Naive thymus-derived CD4-positive, alpha-beta T cell (primary cell): ENCODE data around the gene TGFBRAP1. TPM values are rescaled to one million over a fixed set of nuclear protein-coding genes. Genes with fewer than 3 reads are reported as not detected.

Experiments used
- ATAC-seq: fragments of 150-1000 bp; cut with Tn5 transposase; 2 replicates; pipeline ENCODE4 v1.10.0; 2021; ENCODE audit warnings: mild to moderate bottlenecking, moderate library complexity
- CTCF ChIA-PET: fragments of 350-600 bp; sonication (Branson Sonifier 250); formaldehyde crosslinking; loops from one replicate; lab custom pipeline; 2021; ENCODE audit warnings: antibody characterized with exemption; lab: Charles Lee
- POLR2A ChIA-PET: fragments of 350-600 bp; sonication (Branson Sonifier 250); formaldehyde crosslinking; loops from one replicate; lab custom pipeline; 2021; ENCODE audit warnings: antibody characterized with exemption, inconsistent platforms; lab: Charles Lee
- DNase-seq, 9 donors: peaks; one replicate each; pipeline versions ENCODE4 v3.0.0 to v3.0.0-alpha.2; 2020 to 2022; ENCODE audit warnings: mixed read lengths in 1 of 9
- H3K27ac ChIP-seq: one replicate; pipeline ENCODE4 v1.7.0; 2013; ENCODE audit warnings: mild to moderate bottlenecking, low read depth, low read length, moderate library complexity
- H3K27me3 ChIP-seq, 2 donors: one replicate each; pipeline ENCODE4 v1.7.0; 2013; ENCODE audit warnings: low read length in 2 of 2, mild to moderate bottlenecking in 2 of 2, moderate library complexity in 2 of 2; ENCODE audit not compliant: control insufficient read depth in 2 of 2, insufficient read depth in 2 of 2
- H3K36me3 ChIP-seq, 3 experiments: 1 replicate in 2 of 3; 2 replicates in 1 of 3; pipeline ENCODE4 v1.7.0; 2013; ENCODE audit warnings: low read length in 3 of 3, mild to moderate bottlenecking in 3 of 3, moderate library complexity in 1 of 3; ENCODE audit not compliant: insufficient read depth in 3 of 3, control insufficient read depth in 2 of 3
- H3K4me1 ChIP-seq, 2 donors: one replicate each; pipeline ENCODE4 v1.7.0; 2013; ENCODE audit warnings: low read length in 2 of 2, mild to moderate bottlenecking in 2 of 2, moderate library complexity in 1 of 2; ENCODE audit not compliant: control insufficient read depth in 2 of 2, insufficient read depth in 2 of 2
- H3K4me3 ChIP-seq: 2 replicates; pipeline ENCODE4 v1.7.0; 2013; ENCODE audit warnings: mild to moderate bottlenecking, low read length
- H3K9me3 ChIP-seq, 3 experiments: 1 replicate in 2 of 3; 2 replicates in 1 of 3; pipeline ENCODE4 v1.7.0; 2013; ENCODE audit warnings: low read length in 3 of 3; ENCODE audit not compliant: control insufficient read depth in 2 of 3
- H3K27ac Mint-ChIP-seq, 9 donors: one replicate each; pipeline ENCODE4 v1.8.0; 2020 to 2022; ENCODE audit warnings: mixed read lengths in 9 of 9, mild to moderate bottlenecking in 8 of 9, moderate library complexity in 5 of 9, inconsistent platforms in 2 of 9
- H3K27me3 Mint-ChIP-seq, 5 donors: one replicate each; pipeline ENCODE4 v1.8.0; 2021 to 2022; ENCODE audit warnings: mixed read lengths in 5 of 5, mild to moderate bottlenecking in 1 of 5
- H3K36me3 Mint-ChIP-seq, 5 donors: one replicate each; pipeline ENCODE4 v1.8.0; 2020 to 2022; ENCODE audit warnings: mixed read lengths in 5 of 5, mild to moderate bottlenecking in 3 of 5, inconsistent platforms in 1 of 5
- H3K4me1 Mint-ChIP-seq, 7 donors: one replicate each; pipeline ENCODE4 v1.8.0; 2020 to 2022; ENCODE audit warnings: mixed read lengths in 7 of 7, mild to moderate bottlenecking in 3 of 7, inconsistent platforms in 1 of 7
- H3K4me3 Mint-ChIP-seq, 10 donors: one replicate each; pipeline ENCODE4 v1.8.0; 2020 to 2022; ENCODE audit warnings: mild to moderate bottlenecking in 10 of 10, mixed read lengths in 10 of 10, moderate library complexity in 6 of 10, inconsistent platforms in 2 of 10
- H3K9me3 Mint-ChIP-seq, 11 donors: one replicate each; pipeline ENCODE4 v1.8.0; 2020 to 2022; ENCODE audit warnings: mixed read lengths in 11 of 11, mild to moderate bottlenecking in 4 of 11, inconsistent platforms in 1 of 11, moderate library complexity in 1 of 11
- intact Hi-C, 2 donors: fragments of 100-400 bp; cut with micrococcal nuclease; formaldehyde crosslinking; loops; one replicate each; pipeline ENCODE4 v1.15.1; 2023
- polyA plus RNA-seq, 2 donors: library from polyadenylated mRNA; unstranded; fragments of 300-500 nt; fragmentation: Illumina TruSeq; gene quantifications; one replicate each; pipeline ENCODE4 v1.2.3, GENCODE V29; 2021
- total RNA-seq, 6 experiments: library from RNA in 5 of 6; stranded (reverse) in 5 of 6; gene quantifications; 1 replicate in 5 of 6; 2 replicates in 1 of 6; pipeline ENCODE4 v1.2.3 and lab custom pipeline; 2021 to 2026

Gene TGFBRAP1
- total and polyA plus RNA-seq, 7 experiments from 2014 or later = 18.0 to 28.3 (median 21.6) TPM

GRCh38 chr2:105294844-105295481, 34.6 kb downstream of the TGFBRAP1 start:
- Histone ChIP-seq H3K27me3 (no peaks in the 10 kb centered on the region), H3K27ac (no peak overlapping the region), H3K4me3 (no peak overlapping the region), H3K4me1 (no peaks in the 10 kb centered on the region), H3K9me3 (no peaks in the 10 kb centered on the region), H3K36me3 (peaks cover 4 to 68% (median 9%) of the 10 kb centered on the region in 3 experiments)
- peaks cover 27 to 69% (median 41%) of the 10 kb centered on the region in 5 donors for H3K36me3 Mint-ChIP-seq
- H3K4me3 Mint-ChIP-seq = no peak overlapping the region
- peaks cover 0 to 5% (median 0%) of the 10 kb centered on the region in 7 donors for H3K4me1 Mint-ChIP-seq
- no peaks in the 10 kb centered on the region for H3K9me3 Mint-ChIP-seq
- H3K27me3 Mint-ChIP-seq = no peaks in the 10 kb centered on the region
- ChIA-PET CTCF (no interaction called here), POLR2A (no interaction called here)
- H3K27ac Mint-ChIP-seq = peak overlapping the region in 1 of 9 donors; percentile 32
- intact Hi-C loops = no loop called here
- ATAC-seq (no peak), DNase-seq (peak in 5 of 9 donors; percentile 6 to 17 (median 16))

- ChIA-PET POLR2A (no interaction called here), CTCF (interaction anchor here (0.6 kb wide), 1 partner anchor 58 kb away, joined by 4 read pairs; no protein-coding TSS in a partner anchor)
- no peaks in the 10 kb centered on the region for H3K4me1 ChIP-seq
- H3K27me3 ChIP-seq = no peaks in the 10 kb centered on the region
- peak overlapping the region in 2 of 9 donors; percentile 9 to 48 for H3K27ac Mint-ChIP-seq
- no peak overlapping the region for H3K4me3 ChIP-seq
- no peaks in the 10 kb centered on the region for H3K9me3 ChIP-seq
- H3K27me3 Mint-ChIP-seq = no peaks in the 10 kb centered on the region
- H3K27ac ChIP-seq = no peak overlapping the region
- intact Hi-C loops = no loop called here
- DNase-seq = no peak
- H3K4me1 Mint-ChIP-seq = peaks cover 0 to 5% (median 0%) of the 10 kb centered on the region in 7 donors
- H3K36me3 Mint-ChIP-seq = peaks cover 27 to 69% (median 41%) of the 10 kb centered on the region in 5 donors
- H3K4me3 Mint-ChIP-seq = no peak overlapping the region
- peaks cover 4 to 61% (median 9%) of the 10 kb centered on the region in 3 experiments for H3K36me3 ChIP-seq
- no peaks in the 10 kb centered on the region for H3K9me3 Mint-ChIP-seq
- no peak for ATAC-seq
Observed at GRCh38 chr2:105294046-105294445, 35.5 kb downstream of the TGFBRAP1 start.

DNA sequence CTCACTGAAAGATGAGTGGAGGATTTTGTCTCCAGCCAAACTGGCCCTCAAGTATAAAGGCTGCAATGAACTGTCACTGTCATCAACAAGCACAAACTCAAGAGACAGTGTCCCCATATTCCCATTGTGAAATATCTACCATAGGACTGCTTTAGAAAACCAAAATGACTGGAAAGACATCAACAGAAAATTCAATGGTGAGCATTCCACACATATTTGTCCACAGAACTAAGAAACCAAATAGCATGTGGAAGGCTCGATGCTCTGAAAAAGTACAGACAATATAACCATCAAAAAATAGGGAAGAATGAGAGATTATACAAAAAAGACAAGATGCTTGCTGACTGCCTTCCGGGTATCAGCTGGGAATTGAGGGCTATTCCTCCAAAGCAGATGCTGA, 37.6 kb downstream of the TGFBRAP1 start:
- Histone ChIP-seq H3K27ac (no peak overlapping the region), H3K27me3 (no peaks in the 10 kb centered on the region), H3K36me3 (peaks cover 5 to 54% (median 9%) of the 10 kb centered on the region in 3 experiments), H3K4me3 (no peak overlapping the region), H3K9me3 (no peaks in the 10 kb centered on the region), H3K4me1 (no peaks in the 10 kb centered on the region)
- Mint-ChIP-seq H3K4me3 (no peak overlapping the region), H3K27me3 (no peaks in the 10 kb centered on the region), H3K9me3 (no peaks in the 10 kb centered on the region), H3K27ac (peak overlapping the region in 1 of 9 donors; percentile 6), H3K36me3 (peaks cover 16 to 52% (median 30%) of the 10 kb centered on the region in 5 donors), H3K4me1 (peaks cover 0 to 6% (median 0%) of the 10 kb centered on the region in 7 donors)
- POLR2A ChIA-PET = no interaction called here
- DNase-seq (no peak), ATAC-seq (no peak)
- CTCF ChIA-PET = interaction anchor here (0.6 kb wide), 1 partner anchor 1182 kb away, joined by 3 read pairs; no protein-coding TSS in a partner anchor
- intact Hi-C loops = no loop called here

DNA sequence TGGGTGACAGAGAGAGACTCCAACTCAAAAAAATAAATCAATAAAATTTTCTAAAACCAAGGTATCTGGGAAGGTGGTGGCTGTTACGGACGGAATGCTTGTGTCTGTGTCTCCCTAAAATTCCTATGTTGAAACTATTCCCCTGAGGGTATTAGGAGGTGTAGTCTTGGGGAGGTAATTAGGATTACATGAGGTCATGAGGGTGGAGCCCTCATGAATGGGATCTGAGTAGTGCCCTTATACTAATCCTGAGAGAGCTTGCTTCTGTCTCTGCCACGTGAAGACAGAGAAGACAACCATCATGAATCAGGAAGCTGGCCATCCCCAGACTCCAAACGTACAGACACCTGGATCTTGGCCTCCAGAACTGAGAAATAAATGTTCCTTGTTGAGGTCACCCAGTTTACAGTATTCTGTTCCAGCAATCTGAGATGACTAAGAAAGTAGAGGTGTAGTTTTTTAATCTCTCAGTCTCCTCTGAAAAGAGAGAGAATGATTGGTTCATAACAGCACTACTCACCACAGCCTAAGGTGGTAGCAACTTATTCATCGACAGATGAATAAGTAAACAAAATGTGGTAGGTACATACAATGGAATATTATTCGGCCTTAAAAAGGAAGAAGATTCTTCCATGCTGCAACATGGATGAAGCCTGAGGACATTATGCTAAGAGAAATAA, 38.4 kb downstream of the TGFBRAP1 start:
- no peaks in the 10 kb centered on the region for H3K4me1 ChIP-seq

GRCh38 chr2:105288133-105288532, 41.4 kb downstream of the TGFBRAP1 start:
- intact Hi-C loops = loop anchor here in 1 of 2 donors (5.0 kb wide), 1 partner anchor 234 kb away; no protein-coding TSS in a partner anchor
- POLR2A ChIA-PET = no interaction called here
- CTCF ChIA-PET = no interaction called here

More for the DNA sequence above, 38.4 kb downstream of the TGFBRAP1 start:
- no peaks in the 10 kb centered on the region for H3K27me3 Mint-ChIP-seq
- ChIA-PET CTCF (no interaction called here), POLR2A (no interaction called here)
- H3K4me3 ChIP-seq = no peak overlapping the region
- H3K36me3 Mint-ChIP-seq = peaks cover 15 to 49% (median 28%) of the 10 kb centered on the region in 5 donors
- H3K27me3 ChIP-seq = no peaks in the 10 kb centered on the region
- ATAC-seq (no peak), DNase-seq (no peak)
- intact Hi-C loops = no loop called here
- H3K27ac Mint-ChIP-seq = peak overlapping the region in 2 of 9 donors; percentile 6 to 26
- peaks cover 5 to 58% (median 10%) of the 10 kb centered on the region in 3 experiments for H3K36me3 ChIP-seq
- no peaks in the 10 kb centered on the region for H3K9me3 ChIP-seq
- H3K4me3 Mint-ChIP-seq = no peak overlapping the region
- H3K9me3 Mint-ChIP-seq = no peaks in the 10 kb centered on the region
- peaks cover 0 to 6% (median 0%) of the 10 kb centered on the region in 7 donors for H3K4me1 Mint-ChIP-seq
- no peak overlapping the region for H3K27ac ChIP-seq

GRCh38 chr2:105287692-105288091, 41.8 kb downstream of the TGFBRAP1 start:
- no peaks in the 10 kb centered on the region for H3K27me3 Mint-ChIP-seq
- Histone ChIP-seq H3K9me3 (no peaks in the 10 kb centered on the region), H3K27me3 (no peaks in the 10 kb centered on the region), H3K36me3 (peaks cover 11 to 68% (median 13%) of the 10 kb centered on the region in 3 experiments), H3K4me3 (no peak overlapping the region), H3K4me1 (no peaks in the 10 kb centered on the region), H3K27ac (no peak overlapping the region)
- H3K27ac Mint-ChIP-seq = peak overlapping the region in 1 of 9 donors; percentile 21
- CTCF ChIA-PET = no interaction called here
- ATAC-seq (peak; percentile 44), DNase-seq (peak in 5 of 9 donors; percentile 7 to 22 (median 11))
- intact Hi-C loops = loop anchor here in 1 of 2 donors (5.0 kb wide), 1 partner anchor 235 kb away; no protein-coding TSS in a partner anchor
- H3K36me3 Mint-ChIP-seq = peaks cover 10 to 45% (median 32%) of the 10 kb centered on the region in 5 donors
- peaks cover 0 to 4% (median 0%) of the 10 kb centered on the region in 7 donors for H3K4me1 Mint-ChIP-seq
- POLR2A ChIA-PET = no interaction called here
- no peak overlapping the region for H3K4me3 Mint-ChIP-seq
- H3K9me3 Mint-ChIP-seq = no peaks in the 10 kb centered on the region

More at GRCh38 chr2:105288133-105288532, 41.4 kb downstream of the TGFBRAP1 start:
- DNase-seq (no peak), ATAC-seq (no peak)
- H3K27me3 Mint-ChIP-seq = no peaks in the 10 kb centered on the region
- no peaks in the 10 kb centered on the region for H3K27me3 ChIP-seq
- H3K36me3 Mint-ChIP-seq = peaks cover 10 to 44% (median 30%) of the 10 kb centered on the region in 5 donors
- peaks cover 11 to 66% (median 13%) of the 10 kb centered on the region in 3 experiments for H3K36me3 ChIP-seq
- no peaks in the 10 kb centered on the region for H3K4me1 ChIP-seq
- no peak overlapping the region for H3K4me3 ChIP-seq
- no peaks in the 10 kb centered on the region for H3K9me3 ChIP-seq
- peaks cover 0 to 4% (median 0%) of the 10 kb centered on the region in 7 donors for H3K4me1 Mint-ChIP-seq
- no peak overlapping the region for H3K27ac ChIP-seq
- H3K9me3 Mint-ChIP-seq = no peaks in the 10 kb centered on the region
- no peak overlapping the region for H3K4me3 Mint-ChIP-seq
- no peak overlapping the region for H3K27ac Mint-ChIP-seq
